KMS-11 (cell line): ENCODE results near the gene INPP4A.
"Not testable (repeated sequence)": the region's sequence is repeated elsewhere in the genome, so short reads cannot be mapped to it uniquely, and the experiment has no call there.

Experiments used
- H2AFZ ChIP-seq: fragments of 200-600 bp; sonication (generic); 2 replicates; pipeline ENCODE4 v1.6.1; 2016; ENCODE audit warnings: antibody characterized with exemption, mixed run types, low read depth
- H3K27ac ChIP-seq: fragments of 200-600 bp; sonication (generic); 2 replicates; pipeline ENCODE4 v1.6.1; 2016; ENCODE audit warnings: mild to moderate bottlenecking, mixed run types
- H3K27me3 ChIP-seq: fragments of 200-600 bp; sonication (generic); 2 replicates; pipeline ENCODE4 v1.6.1; 2017; ENCODE audit warnings: mild to moderate bottlenecking, low read depth, mixed run types, moderate library complexity; ENCODE audit not compliant: insufficient read depth
- H3K36me3 ChIP-seq: fragments of 200-600 bp; sonication (generic); 2 replicates; pipeline ENCODE4 v1.6.1; 2017; ENCODE audit warnings: mild to moderate bottlenecking, mixed run types; ENCODE audit not compliant: insufficient read depth
- H3K4me1 ChIP-seq: fragments of 200-600 bp; sonication (generic); 2 replicates; pipeline ENCODE4 v1.6.1; 2016; ENCODE audit warnings: mild to moderate bottlenecking, low read depth, mixed run types; ENCODE audit not compliant: poor library complexity, severe bottlenecking
- H3K4me2 ChIP-seq: fragments of 200-600 bp; sonication (generic); 2 replicates; pipeline ENCODE4 v1.7.0; 2016; ENCODE audit warnings: mild to moderate bottlenecking, mixed run types
- H3K4me3 ChIP-seq: fragments of 200-600 bp; sonication (generic); IDR thresholded peaks from 2 replicates; pipeline ENCODE4 v1.6.1; 2017; ENCODE audit warnings: low read depth, low read length, mixed read lengths; ENCODE audit not compliant: insufficient read depth
- H3K79me2 ChIP-seq: fragments of 200-600 bp; sonication (generic); 2 replicates; pipeline ENCODE4 v1.6.1; 2016; ENCODE audit warnings: low read depth, mixed run types; ENCODE audit not compliant: insufficient read depth
- H3K9ac ChIP-seq: fragments of 200-600 bp; sonication (generic); 2 replicates; pipeline ENCODE4 v1.6.1; 2016; ENCODE audit warnings: mild to moderate bottlenecking, mixed run types
- H4K20me1 ChIP-seq: fragments of 200-600 bp; sonication (generic); 2 replicates; pipeline ENCODE4 v1.6.1; 2016; ENCODE audit warnings: mild to moderate bottlenecking, mixed run types; ENCODE audit not compliant: insufficient read depth
- CTCF ChIP-seq: fragments of 200-600 bp; sonication (generic); conservative IDR thresholded peaks from 2 replicates; pipeline ENCODE4 v1.6.1; 2017; ENCODE audit warnings: low read depth, mild to moderate bottlenecking, antibody characterized with exemption, low read length, moderate library complexity, mixed read lengths

The INPP4A gene

GRCh38 chr2:98433363-98433964 lies 11.2 kb upstream of the INPP4A start:
- Histone ChIP-seq H2AFZ (no peak overlapping the region), H3K36me3 (no peaks in the 10 kb centered on the region), H3K4me1 (peaks cover 5% of the 10 kb centered on the region), H3K4me2 (no peak overlapping the region), H3K27ac (no peak overlapping the region), H3K79me2 (no peaks in the 10 kb centered on the region), H4K20me1 (no peaks in the 10 kb centered on the region), H3K27me3 (no peaks in the 10 kb centered on the region), H3K4me3 (no peak overlapping the region), H3K9ac (no peak overlapping the region)
- no peak for TF ChIP-seq CTCF

GRCh38 chr2:98434492-98434891 lies 10.2 kb upstream of the INPP4A start:
- Histone ChIP-seq H3K4me3 (no peak overlapping the region), H3K4me2 (no peak overlapping the region), H2AFZ (no peak overlapping the region), H3K36me3 (no peaks in the 10 kb centered on the region), H3K27ac (no peak overlapping the region), H4K20me1 (no peaks in the 10 kb centered on the region), H3K9ac (no peak overlapping the region), H3K79me2 (no peaks in the 10 kb centered on the region), H3K27me3 (no peaks in the 10 kb centered on the region), H3K4me1 (peaks cover 14% of the 10 kb centered on the region)
- TF ChIP-seq CTCF: no peak

GRCh38 chr2:98435670-98436069 lies 9.0 kb upstream of the INPP4A start:
- H3K36me3 ChIP-seq, H3K79me2 ChIP-seq, H3K4me3 ChIP-seq, H3K27ac ChIP-seq, H4K20me1 ChIP-seq, H2AFZ ChIP-seq, H3K27me3 ChIP-seq, H3K4me2 ChIP-seq, H3K9ac ChIP-seq: not testable (repeated sequence)
- H3K4me1 ChIP-seq: peaks cover 14% of the 10 kb centered on the region

- Histone ChIP-seq H3K4me1 (peaks cover 14% of the 10 kb centered on the region), H3K4me3 (no peak overlapping the region), H3K4me2 (no peak overlapping the region), H3K27ac (no peak overlapping the region), H3K36me3 (no peaks in the 10 kb centered on the region), H3K79me2 (no peaks in the 10 kb centered on the region), H4K20me1 (no peaks in the 10 kb centered on the region), H3K27me3 (no peaks in the 10 kb centered on the region), H2AFZ (no peak overlapping the region), H3K9ac (no peak overlapping the region)
- TF ChIP-seq CTCF: no peak
These were observed 7.9 kb upstream of the INPP4A start for GRCh38 chr2:98436734-98437133.

- Histone ChIP-seq H3K27me3 (no peaks in the 10 kb centered on the region), H3K27ac (peak overlapping the region; percentile 56), H3K79me2 (no peaks in the 10 kb centered on the region), H3K4me1 (peaks cover 15% of the 10 kb centered on the region), H3K36me3 (no peaks in the 10 kb centered on the region), H2AFZ (peak overlapping the region; percentile 18), H4K20me1 (no peaks in the 10 kb centered on the region), H3K9ac (no peak overlapping the region), H3K4me3 (no peak overlapping the region), H3K4me2 (peak overlapping the region; percentile 41; the same call in 1 of the 2 replicates)
- TF ChIP-seq CTCF: no peak
These were observed 6.2 kb upstream of the INPP4A start for GRCh38 chr2:98438190-98439133.
